HCT116 (cell line): Measurements from ENCODE around the gene NUB1.

Experiments used
- EZH2 ChIP-seq: fragments of 200-600 bp; sonication (generic); IDR thresholded peaks from 2 replicates; pipeline ENCODE4 v1.6.1; 2017; ENCODE audit warnings: antibody characterized with exemption, mixed run types
- POLR2A ChIP-seq: IDR thresholded peaks from 2 replicates; pipeline ENCODE4 v1.7.0; 2011; ENCODE audit warnings: borderline replicate concordance; ENCODE audit not compliant: insufficient read depth, insufficient read length; ENCODE audit errors: extremely low read depth
- RAD21 ChIP-seq: IDR thresholded peaks from 2 replicates; pipeline ENCODE4 v1.6.1; 2012; ENCODE audit warnings: low read depth, mild to moderate bottlenecking
- SP1 ChIP-seq: IDR thresholded peaks from 2 replicates; pipeline ENCODE4 v1.6.1; 2012; ENCODE audit warnings: low read depth
- TF ChIP-seq, protein P1 (sequence below): IDR thresholded peaks from 2 replicates; pipeline ENCODE4 v1.6.1; 2012
- TF ChIP-seq, protein P2 (sequence below), 3 experiments: fragments of 200-600 bp in 1 of 3; sonication (generic) in 1 of 3; IDR thresholded peaks in 2 of 3; conservative IDR thresholded peaks in 1 of 3; 2 replicates each; pipeline ENCODE4 v1.5.1; 2012 to 2017; ENCODE audit warnings: low read depth in 2 of 3, low read length in 2 of 3, antibody characterized with exemption in 1 of 3, borderline replicate concordance in 1 of 3, control low read depth in 1 of 3, mild to moderate bottlenecking in 1 of 3, mixed read lengths in 1 of 3, mixed run types in 1 of 3, moderate library complexity in 1 of 3; ENCODE audit not compliant: insufficient read depth in 1 of 3

DNA sequence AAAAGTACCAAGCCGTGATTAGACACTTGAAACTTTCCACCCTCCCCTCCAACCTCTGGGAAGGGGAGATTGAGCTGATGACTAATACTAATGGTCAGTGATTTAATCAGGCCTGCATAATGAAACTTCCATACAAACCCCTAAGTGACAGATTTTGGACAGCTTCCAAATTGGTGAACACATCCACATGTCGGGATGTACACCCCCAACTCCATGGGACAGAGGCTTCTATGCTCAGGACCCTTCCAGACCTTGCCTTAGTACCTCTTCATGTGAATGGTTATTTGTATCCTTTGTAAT lies 4.8 kb downstream of the NUB1 start:
- TF ChIP-seq, protein P1, sequence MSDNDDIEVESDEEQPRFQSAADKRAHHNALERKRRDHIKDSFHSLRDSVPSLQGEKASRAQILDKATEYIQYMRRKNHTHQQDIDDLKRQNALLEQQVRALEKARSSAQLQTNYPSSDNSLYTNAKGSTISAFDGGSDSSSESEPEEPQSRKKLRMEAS, result no peak
- TF ChIP-seq RAD21 (no peak), EZH2 (no peak), SP1 (no peak), POLR2A (no peak)
- TF ChIP-seq, protein P2, sequence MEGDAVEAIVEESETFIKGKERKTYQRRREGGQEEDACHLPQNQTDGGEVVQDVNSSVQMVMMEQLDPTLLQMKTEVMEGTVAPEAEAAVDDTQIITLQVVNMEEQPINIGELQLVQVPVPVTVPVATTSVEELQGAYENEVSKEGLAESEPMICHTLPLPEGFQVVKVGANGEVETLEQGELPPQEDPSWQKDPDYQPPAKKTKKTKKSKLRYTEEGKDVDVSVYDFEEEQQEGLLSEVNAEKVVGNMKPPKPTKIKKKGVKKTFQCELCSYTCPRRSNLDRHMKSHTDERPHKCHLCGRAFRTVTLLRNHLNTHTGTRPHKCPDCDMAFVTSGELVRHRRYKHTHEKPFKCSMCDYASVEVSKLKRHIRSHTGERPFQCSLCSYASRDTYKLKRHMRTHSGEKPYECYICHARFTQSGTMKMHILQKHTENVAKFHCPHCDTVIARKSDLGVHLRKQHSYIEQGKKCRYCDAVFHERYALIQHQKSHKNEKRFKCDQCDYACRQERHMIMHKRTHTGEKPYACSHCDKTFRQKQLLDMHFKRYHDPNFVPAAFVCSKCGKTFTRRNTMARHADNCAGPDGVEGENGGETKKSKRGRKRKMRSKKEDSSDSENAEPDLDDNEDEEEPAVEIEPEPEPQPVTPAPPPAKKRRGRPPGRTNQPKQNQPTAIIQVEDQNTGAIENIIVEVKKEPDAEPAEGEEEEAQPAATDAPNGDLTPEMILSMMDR (IDR thresholded peaks at IDR 0.05 in 2 of 3, conservative IDR thresholded peaks at IDR 0.05 in 1 of 3; ENCODE audit: borderline replicate concordance in 1 of 3, insufficient read depth in 1 of 3, low read depth in 2 of 3, low read length in 2 of 3), result no peak
